Activated CD4-positive, alpha-beta T cell treated with anti-CD3 and anti-CD28 coated beads, Interleukin-2, amount 10 ng/mL, durations not matched to agents 24 days and 14 days (primary cell): ENCODE data around the gene NALCN. TPM values are rescaled to one million over a fixed set of nuclear protein-coding genes. Genes with fewer than 3 reads are reported as not detected.

Experiments
- DNase-seq: peaks from one replicate; pipeline ENCODE4 v3.0.0; 2022
- H3K27ac Mint-ChIP-seq: one replicate; pipeline ENCODE4 v1.8.0; 2022; ENCODE audit warnings: mild to moderate bottlenecking, mixed read lengths
- H3K27me3 Mint-ChIP-seq: one replicate; pipeline ENCODE4 v1.8.0; 2022; ENCODE audit warnings: mixed read lengths
- H3K36me3 Mint-ChIP-seq: one replicate; pipeline ENCODE4 v1.8.0; 2022; ENCODE audit warnings: low read depth, mild to moderate bottlenecking, mixed read lengths
- H3K4me1 Mint-ChIP-seq: one replicate; pipeline ENCODE4 v1.8.0; 2021; ENCODE audit warnings: mixed read lengths
- H3K4me3 Mint-ChIP-seq: one replicate; pipeline ENCODE4 v1.8.0; 2022; ENCODE audit warnings: mild to moderate bottlenecking, moderate library complexity, mixed read lengths
- H3K9me3 Mint-ChIP-seq: one replicate; pipeline ENCODE4 v1.8.0; 2021; ENCODE audit warnings: mixed read lengths
- intact Hi-C: fragments of 100-400 bp; cut with micrococcal nuclease; formaldehyde crosslinking; loops from one replicate; pipeline ENCODE4 v1.15.1; 2023
- total RNA-seq: library from RNA; stranded (reverse); gene quantifications from 2 replicates; pipeline ENCODE4 v1.2.3, GENCODE V29; 2022

The NALCN gene
- total RNA-seq, 1 donor from 2014 or later = not detected

GRCh38 chr13:101049166-101049850 lies 367.0 kb downstream of the NALCN start:
- intact Hi-C loops = no loop called here
- H3K9me3 Mint-ChIP-seq = peaks cover 3% of the 10 kb centered on the region
- H3K27ac Mint-ChIP-seq = no peak overlapping the region
- no peaks in the 10 kb centered on the region for H3K36me3 Mint-ChIP-seq
- no peaks in the 10 kb centered on the region for H3K27me3 Mint-ChIP-seq
- DNase-seq = no peak
- no peaks in the 10 kb centered on the region for H3K4me1 Mint-ChIP-seq
- no peak overlapping the region for H3K4me3 Mint-ChIP-seq

GRCh38 chr13:101036546-101036945 lies 379.8 kb downstream of the NALCN start:
- DNase-seq = no peak
- intact Hi-C loops = no loop called here
- H3K27me3 Mint-ChIP-seq = no peaks in the 10 kb centered on the region
- H3K9me3 Mint-ChIP-seq = no peaks in the 10 kb centered on the region
- H3K27ac Mint-ChIP-seq = no peak overlapping the region
- no peaks in the 10 kb centered on the region for H3K36me3 Mint-ChIP-seq
- no peak overlapping the region for H3K4me3 Mint-ChIP-seq
- H3K4me1 Mint-ChIP-seq = no peaks in the 10 kb centered on the region

- Mint-ChIP-seq H3K27ac (no peak overlapping the region), H3K27me3 (no peaks in the 10 kb centered on the region), H3K9me3 (no peaks in the 10 kb centered on the region), H3K4me3 (no peak overlapping the region), H3K4me1 (no peaks in the 10 kb centered on the region), H3K36me3 (no peaks in the 10 kb centered on the region)
- intact Hi-C loops = no loop called here
- no peak for DNase-seq
These were observed 381.1 kb downstream of the NALCN start for GRCh38 chr13:101035119-101035620.

GRCh38 chr13:101026736-101027398 lies 389.4 kb downstream of the NALCN start:
- no peaks in the 10 kb centered on the region for H3K36me3 Mint-ChIP-seq
- no peaks in the 10 kb centered on the region for H3K9me3 Mint-ChIP-seq
- no peaks in the 10 kb centered on the region for H3K27me3 Mint-ChIP-seq
- no peaks in the 10 kb centered on the region for H3K4me1 Mint-ChIP-seq
- DNase-seq = no peak
- intact Hi-C loops = no loop called here
- H3K27ac Mint-ChIP-seq = no peak overlapping the region
- no peak overlapping the region for H3K4me3 Mint-ChIP-seq

- intact Hi-C loops = no loop called here
- no peaks in the 10 kb centered on the region for H3K36me3 Mint-ChIP-seq
These were observed 390.0 kb downstream of the NALCN start for GRCh38 chr13:101026328-101026727.

GRCh38 chr13:101025925-101026324 lies 390.4 kb downstream of the NALCN start:
- H3K9me3 Mint-ChIP-seq = no peaks in the 10 kb centered on the region
- no peak overlapping the region for H3K27ac Mint-ChIP-seq
- no peaks in the 10 kb centered on the region for H3K4me1 Mint-ChIP-seq
- intact Hi-C loops = no loop called here
- H3K36me3 Mint-ChIP-seq = no peaks in the 10 kb centered on the region
- DNase-seq = no peak
- no peak overlapping the region for H3K4me3 Mint-ChIP-seq
- no peaks in the 10 kb centered on the region for H3K27me3 Mint-ChIP-seq

More at GRCh38 chr13:101026328-101026727, 390.0 kb downstream of the NALCN start:
- Mint-ChIP-seq H3K9me3 (no peaks in the 10 kb centered on the region), H3K27me3 (no peaks in the 10 kb centered on the region), H3K4me1 (no peaks in the 10 kb centered on the region), H3K27ac (no peak overlapping the region), H3K4me3 (no peak overlapping the region)
- no peak for DNase-seq

- no peaks in the 10 kb centered on the region for H3K9me3 Mint-ChIP-seq
- no peaks in the 10 kb centered on the region for H3K36me3 Mint-ChIP-seq
- H3K4me1 Mint-ChIP-seq = no peaks in the 10 kb centered on the region
- no peak overlapping the region for H3K27ac Mint-ChIP-seq
- no peak overlapping the region for H3K4me3 Mint-ChIP-seq
- DNase-seq = no peak
- H3K27me3 Mint-ChIP-seq = no peaks in the 10 kb centered on the region
- intact Hi-C loops = no loop called here
These were observed 390.8 kb downstream of the NALCN start for GRCh38 chr13:101025519-101025918.

- Mint-ChIP-seq H3K27ac (no peak overlapping the region), H3K4me3 (no peak overlapping the region), H3K27me3 (peaks cover 1% of the 10 kb centered on the region), H3K36me3 (no peaks in the 10 kb centered on the region), H3K9me3 (no peaks in the 10 kb centered on the region), H3K4me1 (no peaks in the 10 kb centered on the region)
- DNase-seq = no peak
- intact Hi-C loops = no loop called here
These were observed 397.2 kb downstream of the NALCN start for GRCh38 chr13:101019126-101019525.

GRCh38 chr13:101018720-101019119 lies 397.6 kb downstream of the NALCN start:
- no peak for DNase-seq
- Mint-ChIP-seq H3K4me3 (no peak overlapping the region), H3K27ac (no peak overlapping the region), H3K4me1 (no peaks in the 10 kb centered on the region), H3K27me3 (peaks cover 1% of the 10 kb centered on the region), H3K9me3 (no peaks in the 10 kb centered on the region), H3K36me3 (no peaks in the 10 kb centered on the region)
- intact Hi-C loops = no loop called here

GRCh38 chr13:101017123-101017872 lies 399.0 kb downstream of the NALCN start:
- Mint-ChIP-seq H3K9me3 (no peaks in the 10 kb centered on the region), H3K36me3 (no peaks in the 10 kb centered on the region), H3K27me3 (peaks cover 1% of the 10 kb centered on the region), H3K27ac (no peak overlapping the region), H3K4me3 (no peak overlapping the region), H3K4me1 (no peaks in the 10 kb centered on the region)
- DNase-seq = no peak
- intact Hi-C loops = no loop called here

GRCh38 chr13:101016475-101016874 lies 399.8 kb downstream of the NALCN start:
- H3K36me3 Mint-ChIP-seq = no peaks in the 10 kb centered on the region
- peaks cover 1% of the 10 kb centered on the region for H3K27me3 Mint-ChIP-seq
- no peak overlapping the region for H3K4me3 Mint-ChIP-seq
- no peaks in the 10 kb centered on the region for H3K9me3 Mint-ChIP-seq
- DNase-seq = no peak
- intact Hi-C loops = no loop called here
- no peak overlapping the region for H3K27ac Mint-ChIP-seq
- H3K4me1 Mint-ChIP-seq = no peaks in the 10 kb centered on the region

- H3K4me3 Mint-ChIP-seq = no peak overlapping the region
- peaks cover 1% of the 10 kb centered on the region for H3K27me3 Mint-ChIP-seq
- intact Hi-C loops = no loop called here
- no peaks in the 10 kb centered on the region for H3K36me3 Mint-ChIP-seq
- DNase-seq = no peak
- H3K9me3 Mint-ChIP-seq = no peaks in the 10 kb centered on the region
- H3K27ac Mint-ChIP-seq = no peak overlapping the region
- H3K4me1 Mint-ChIP-seq = no peaks in the 10 kb centered on the region
These were observed 403.1 kb downstream of the NALCN start for GRCh38 chr13:101013245-101013644.

- Mint-ChIP-seq H3K27ac (no peak overlapping the region), H3K4me1 (no peaks in the 10 kb centered on the region), H3K4me3 (no peak overlapping the region), H3K27me3 (no peaks in the 10 kb centered on the region), H3K9me3 (no peaks in the 10 kb centered on the region), H3K36me3 (no peaks in the 10 kb centered on the region)
- intact Hi-C loops = no loop called here
- no peak for DNase-seq
These were observed 406.2 kb downstream of the NALCN start for GRCh38 chr13:101010100-101010499.

GRCh38 chr13:101007245-101007644 lies 409.1 kb downstream of the NALCN start:
- Mint-ChIP-seq H3K27ac (no peak overlapping the region), H3K4me1 (no peaks in the 10 kb centered on the region), H3K36me3 (no peaks in the 10 kb centered on the region), H3K9me3 (no peaks in the 10 kb centered on the region), H3K4me3 (no peak overlapping the region), H3K27me3 (no peaks in the 10 kb centered on the region)
- intact Hi-C loops = no loop called here
- DNase-seq = no peak
